ENCODE results near the gene CDK11B. TPM values are rescaled to one million over a fixed set of nuclear protein-coding genes. Genes with fewer than 3 reads are reported as not detected.

Gene CDK11B
- total and polyA plus RNA-seq, 2 donors (not counting 1 experiment from before 2014, with no cell fraction given), result 14.1 to 36.3 TPM

- H3K4me3 Mint-ChIP-seq, result no peak overlapping the region
- no peak overlapping the region for H3K27ac Mint-ChIP-seq
- no peaks in the 10 kb centered on the region for H4K20me1 ChIP-seq (ENCODE audit: control insufficient read depth, insufficient read depth, low read length, poor library complexity, severe bottlenecking)
- peak overlapping the region; percentile 28 for H2AFZ ChIP-seq (ENCODE audit: insufficient read depth, low read depth, low read length, poor library complexity, severe bottlenecking)
- ChIA-PET CTCF (no interaction called here), POLR2A (no interaction called here)
- peak; percentile 29 for DNase-seq
- no peak overlapping the region for H3K4me2 ChIP-seq (replicated peaks; ENCODE audit: low read depth, low read length, poor library complexity, severe bottlenecking)
- H3K4me1 ChIP-seq (ENCODE audit: control insufficient read depth in 2 of 2, insufficient read depth in 2 of 2, low read length in 2 of 2), result peaks cover 4 to 15% of the 10 kb centered on the region in 2 donors
- H3K9me3 ChIP-seq (ENCODE audit: control extremely low read depth in 1 of 3, control insufficient read depth in 2 of 3, insufficient read depth in 1 of 3, low read length in 2 of 3), result peaks cover 0 to 5% (median 0%) of the 10 kb centered on the region in 3 donors
- H3K9me3 Mint-ChIP-seq (ENCODE audit: insufficient read depth), result no peaks in the 10 kb centered on the region
- H3K4me1 Mint-ChIP-seq, result peaks cover 12% of the 10 kb centered on the region
- ATAC-seq (ENCODE audit: low read depth), result no peak
- no peak overlapping the region for H3K9ac ChIP-seq (ENCODE audit: low read length)
- peaks cover 0 to 22% (median 6%) of the 10 kb centered on the region in 4 experiments for H3K27me3 ChIP-seq (replicated peaks in 1 of 4; ENCODE audit: control extremely low read depth in 1 of 4, control insufficient read depth in 3 of 4, insufficient read depth in 4 of 4, low read length in 3 of 4)
- H3K27ac ChIP-seq (ENCODE audit: low read length in 2 of 2), result no peak overlapping the region
- no peak overlapping the region for H3K4me3 ChIP-seq (ENCODE audit: control extremely low read depth in 1 of 5, extremely low read depth in 1 of 5, insufficient read depth in 1 of 5, low read depth in 2 of 5, low read length in 4 of 5)
- H3K79me2 ChIP-seq (ENCODE audit: control insufficient read depth, insufficient read depth, low read length), result no peaks in the 10 kb centered on the region
- WGBS (ENCODE audit: insufficient coverage), result 86% methylated on average over 10 of the region's 10 CpGs
- H3K36me3 ChIP-seq (replicated peaks in 1 of 2; ENCODE audit: control extremely low read depth in 1 of 2, control insufficient read depth in 1 of 2, extremely low read depth in 1 of 2, insufficient read depth in 2 of 2, low read length in 1 of 2), result no peaks in the 10 kb centered on the region
- no peak for TF ChIP-seq EZH2 (IDR thresholded peaks at IDR 0.05; ENCODE audit: borderline replicate concordance, insufficient read depth, low read depth, low read length, poor library complexity, severe bottlenecking)
- TF ChIP-seq CTCF (IDR thresholded peaks at IDR 0.05), result no peak
- intact Hi-C loops (cut with micrococcal nuclease), result no loop called here
- H3K27me3 Mint-ChIP-seq, result peaks cover 11% of the 10 kb centered on the region
Observed at GRCh38 chr1:1594602-1595260, 64.1 kb downstream of the CDK11B start.

GRCh38 chr1:1593834-1594601, 64.8 kb downstream of the CDK11B start:
- Histone ChIP-seq H3K79me2 (ENCODE audit: control insufficient read depth, insufficient read depth, low read length) (no peaks in the 10 kb centered on the region), H3K4me1 (ENCODE audit: control insufficient read depth in 2 of 2, insufficient read depth in 2 of 2, low read length in 2 of 2) (peaks cover 0 to 14% of the 10 kb centered on the region in 2 donors), H3K9ac (ENCODE audit: low read length) (no peak overlapping the region), H3K27ac (ENCODE audit: low read length in 2 of 2) (no peak overlapping the region), H3K9me3 (ENCODE audit: control extremely low read depth in 1 of 3, control insufficient read depth in 2 of 3, insufficient read depth in 1 of 3, low read length in 2 of 3) (peaks cover 0 to 5% (median 0%) of the 10 kb centered on the region in 3 donors), H3K27me3 (replicated peaks in 1 of 4; ENCODE audit: control extremely low read depth in 1 of 4, control insufficient read depth in 3 of 4, insufficient read depth in 4 of 4, low read length in 3 of 4) (peaks cover 0 to 23% (median 5%) of the 10 kb centered on the region in 4 experiments), H3K4me2 (replicated peaks; ENCODE audit: low read depth, low read length, poor library complexity, severe bottlenecking) (no peak overlapping the region), H3K36me3 (replicated peaks in 1 of 2; ENCODE audit: control extremely low read depth in 1 of 2, control insufficient read depth in 1 of 2, extremely low read depth in 1 of 2, insufficient read depth in 2 of 2, low read length in 1 of 2) (no peaks in the 10 kb centered on the region), H2AFZ (ENCODE audit: insufficient read depth, low read depth, low read length, poor library complexity, severe bottlenecking) (no peak overlapping the region), H3K4me3 (ENCODE audit: control extremely low read depth in 1 of 5, extremely low read depth in 1 of 5, insufficient read depth in 1 of 5, low read depth in 2 of 5, low read length in 4 of 5) (no peak overlapping the region), H4K20me1 (ENCODE audit: control insufficient read depth, insufficient read depth, low read length, poor library complexity, severe bottlenecking) (no peaks in the 10 kb centered on the region)
- ChIA-PET CTCF (no interaction called here), POLR2A (no interaction called here)
- peaks cover 11% of the 10 kb centered on the region for H3K4me1 Mint-ChIP-seq
- ATAC-seq (ENCODE audit: low read depth), result peak; percentile 10
- intact Hi-C loops (cut with micrococcal nuclease), result no loop called here
- no peaks in the 10 kb centered on the region for H3K9me3 Mint-ChIP-seq (ENCODE audit: insufficient read depth)
- TF ChIP-seq CTCF (IDR thresholded peaks at IDR 0.05), result no peak
- TF ChIP-seq EZH2 (IDR thresholded peaks at IDR 0.05; ENCODE audit: borderline replicate concordance, insufficient read depth, low read depth, low read length, poor library complexity, severe bottlenecking), result no peak
- H3K4me3 Mint-ChIP-seq, result no peak overlapping the region
- 91% methylated on average over 24 of the region's 24 CpGs for WGBS (ENCODE audit: insufficient coverage)
- H3K27me3 Mint-ChIP-seq, result peaks cover 10% of the 10 kb centered on the region
- H3K27ac Mint-ChIP-seq, result no peak overlapping the region
- DNase-seq, result peak; percentile 14

Data from B cell (primary cell).